HG03095 (cell line): ENCODE data around the gene SCTR.

Source experiments
- ATAC-seq: cut with Tn5 transposase; IDR thresholded peaks from one replicate; pipeline ENCODE4 v1.9.1; 2021; ENCODE audit warnings: moderate library complexity; ENCODE audit not compliant: unreplicated experiment

SCTR gene

DNA sequence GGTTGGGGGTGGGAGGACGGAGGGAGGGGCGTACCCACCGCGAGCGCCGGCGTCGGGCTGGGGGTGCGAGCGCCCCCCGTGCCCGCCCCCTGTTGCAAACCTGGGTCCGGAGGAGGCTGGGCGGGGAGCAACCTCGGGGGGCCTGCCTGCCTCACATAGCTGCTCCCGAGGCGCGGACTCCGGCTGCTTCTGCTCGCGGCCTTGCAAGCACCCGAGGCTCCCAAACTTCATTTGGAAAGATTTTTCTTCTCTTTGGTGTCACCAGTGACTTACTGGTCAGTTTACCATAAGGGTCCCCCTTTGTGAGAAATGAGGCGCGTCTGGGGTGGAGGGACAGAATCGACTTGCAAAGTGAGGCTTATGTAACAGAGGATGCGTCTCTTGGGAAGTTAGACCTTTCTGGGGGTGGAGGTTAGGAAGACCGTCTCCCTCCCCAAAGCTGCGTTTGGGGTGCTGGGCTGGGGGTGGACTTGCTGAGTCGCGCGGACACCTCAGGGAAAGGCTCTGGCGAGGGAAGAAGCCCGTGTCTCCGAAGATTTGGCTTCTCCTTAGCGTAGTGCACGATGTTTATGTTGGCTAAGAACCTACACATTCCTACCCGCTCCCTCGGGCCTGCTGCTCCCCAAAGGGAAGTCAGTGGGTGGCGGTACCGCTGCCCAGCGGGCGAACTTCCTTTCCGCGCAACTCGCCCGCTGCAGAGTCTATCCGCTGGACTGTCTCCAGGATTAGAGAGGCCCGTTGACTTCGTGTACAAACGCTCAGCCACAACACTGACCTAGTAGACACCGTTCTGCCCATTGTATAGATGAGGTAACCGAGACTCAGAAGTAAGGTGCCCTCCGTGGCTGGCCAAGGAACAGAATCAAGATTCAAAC lies 92.1 kb downstream of the SCTR start:
- no peak for ATAC-seq

GRCh38 chr2:119431155-119431975 lies 92.9 kb downstream of the SCTR start, which contains the start of gene TMEM37:
Gene TMEM37, plus strand, starts transcription at chr2:119431854. Its CDS starts 50 bp downstream, at chr2:119431904.
- ATAC-seq, result peak; percentile 65

DNA sequence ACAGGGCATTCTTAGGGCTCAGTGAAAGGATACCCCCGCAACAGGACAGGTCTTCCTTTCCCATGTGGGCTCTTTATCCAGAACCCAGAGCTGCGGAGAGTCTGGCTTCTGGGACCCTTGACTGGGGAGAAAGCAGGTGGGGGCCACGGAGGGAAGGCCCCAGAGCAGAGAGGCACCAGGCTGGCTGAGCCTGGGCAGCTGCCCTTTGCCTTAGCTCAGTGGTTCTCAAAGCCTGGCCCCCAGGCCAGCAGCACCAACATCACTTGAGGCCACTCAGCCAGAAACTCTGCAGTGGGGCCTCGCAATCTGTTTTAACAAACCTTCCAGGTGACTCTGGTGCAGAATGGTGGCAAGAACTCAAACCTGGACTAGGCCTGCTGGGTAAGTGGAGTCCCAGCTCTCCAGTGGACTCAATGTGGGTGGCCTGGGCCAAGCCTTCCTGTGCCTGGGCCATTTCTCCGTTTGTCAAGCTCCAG lies 94.2 kb downstream of the SCTR start:
- no peak for ATAC-seq

DNA sequence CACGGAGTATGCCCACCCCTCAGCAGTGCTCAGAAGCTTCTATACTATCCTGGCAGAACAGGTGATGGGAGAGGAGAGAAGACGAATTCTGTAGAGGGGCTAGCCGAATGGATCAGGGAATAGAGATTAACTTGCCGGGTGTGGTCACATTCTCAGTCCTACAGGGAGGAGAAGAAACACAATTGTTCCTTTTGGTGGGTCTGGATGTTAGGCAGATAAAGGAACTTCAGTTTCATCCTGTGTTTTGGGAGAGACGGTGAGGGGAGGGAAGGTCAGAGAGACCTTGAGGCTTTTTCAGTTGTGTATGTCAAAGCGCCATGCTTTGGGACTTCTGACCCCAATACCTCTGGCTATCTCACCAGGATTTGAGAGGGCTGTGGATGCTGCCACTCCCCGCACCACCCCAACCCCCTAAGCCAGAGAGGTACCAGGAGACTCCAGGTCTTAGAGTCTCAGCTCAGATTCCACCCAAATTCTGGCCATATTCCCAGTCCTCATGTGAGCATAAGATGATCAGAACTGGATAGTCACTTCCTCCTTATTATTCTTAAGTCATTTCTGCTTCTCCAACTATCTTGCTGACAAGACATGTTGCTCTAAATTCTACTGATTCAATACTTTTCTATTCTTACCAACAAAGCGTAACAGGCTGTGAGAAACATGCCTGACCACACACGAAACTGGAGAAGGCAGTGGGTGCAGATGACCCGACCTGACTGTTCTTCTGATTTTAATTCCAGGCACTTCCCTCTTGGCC lies 94.9 kb downstream of the SCTR start:
- ATAC-seq, result no peak

DNA sequence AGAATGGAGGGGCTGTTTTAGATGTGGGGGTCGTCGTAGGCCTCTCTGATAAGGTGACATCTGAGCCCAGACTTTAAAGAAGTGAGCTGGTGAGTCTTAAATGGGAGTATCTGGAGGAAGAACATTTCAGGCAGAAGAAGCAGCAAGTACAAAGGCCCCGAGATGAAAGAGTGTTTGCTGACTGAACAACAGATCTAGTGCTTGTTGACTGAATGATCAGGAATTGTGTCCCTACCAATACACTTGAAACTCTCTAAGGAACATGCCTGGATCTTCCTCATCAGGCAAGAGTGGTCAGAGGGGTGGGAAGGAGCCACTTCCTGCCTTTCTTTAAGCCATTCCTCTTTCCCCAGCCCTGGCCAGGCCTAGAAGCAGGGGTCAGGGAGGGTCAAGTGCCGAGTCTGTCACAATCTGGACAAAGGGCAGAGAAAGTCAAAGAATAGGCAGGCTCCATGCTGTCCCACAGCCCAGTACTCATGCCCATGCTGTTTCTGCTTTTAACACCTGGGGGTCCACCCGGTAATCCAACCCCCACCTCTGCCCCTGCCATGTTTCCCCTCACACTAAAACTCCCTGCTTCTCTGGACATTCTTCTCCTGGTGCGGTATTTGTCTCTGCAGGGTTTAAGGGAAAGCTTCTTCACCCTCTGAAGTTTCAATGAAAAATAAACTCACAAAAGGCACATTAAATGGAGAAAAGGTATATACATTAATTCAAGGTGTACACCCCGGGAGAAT lies 95.6 kb downstream of the SCTR start:
- no peak for ATAC-seq

GRCh38 chr2:119427756-119428155 lies 96.5 kb downstream of the SCTR start:
- no peak for ATAC-seq

- no peak for ATAC-seq
These were observed 97.4 kb downstream of the SCTR start for GRCh38 chr2:119426801-119427395.

- no peak for ATAC-seq
These were observed 97.9 kb downstream of the SCTR start for GRCh38 chr2:119426396-119426675.

- ATAC-seq, result no peak
These were observed 98.5 kb downstream of the SCTR start for GRCh38 chr2:119425620-119426395.

DNA sequence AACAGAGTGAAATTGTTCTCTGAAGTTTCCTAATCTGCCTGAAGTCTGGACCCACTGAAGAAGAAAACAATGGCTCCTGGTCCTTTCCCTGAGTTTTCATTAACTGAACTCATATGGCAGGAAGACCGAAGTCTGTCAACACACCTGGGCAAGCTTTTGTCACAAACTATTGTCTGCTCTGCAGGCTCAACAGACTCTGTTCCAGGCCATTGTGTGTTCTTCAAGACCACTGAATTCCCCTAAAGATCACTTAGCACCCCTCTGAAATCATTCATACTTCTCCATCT lies 99.2 kb downstream of the SCTR start:
- no peak for ATAC-seq

DNA sequence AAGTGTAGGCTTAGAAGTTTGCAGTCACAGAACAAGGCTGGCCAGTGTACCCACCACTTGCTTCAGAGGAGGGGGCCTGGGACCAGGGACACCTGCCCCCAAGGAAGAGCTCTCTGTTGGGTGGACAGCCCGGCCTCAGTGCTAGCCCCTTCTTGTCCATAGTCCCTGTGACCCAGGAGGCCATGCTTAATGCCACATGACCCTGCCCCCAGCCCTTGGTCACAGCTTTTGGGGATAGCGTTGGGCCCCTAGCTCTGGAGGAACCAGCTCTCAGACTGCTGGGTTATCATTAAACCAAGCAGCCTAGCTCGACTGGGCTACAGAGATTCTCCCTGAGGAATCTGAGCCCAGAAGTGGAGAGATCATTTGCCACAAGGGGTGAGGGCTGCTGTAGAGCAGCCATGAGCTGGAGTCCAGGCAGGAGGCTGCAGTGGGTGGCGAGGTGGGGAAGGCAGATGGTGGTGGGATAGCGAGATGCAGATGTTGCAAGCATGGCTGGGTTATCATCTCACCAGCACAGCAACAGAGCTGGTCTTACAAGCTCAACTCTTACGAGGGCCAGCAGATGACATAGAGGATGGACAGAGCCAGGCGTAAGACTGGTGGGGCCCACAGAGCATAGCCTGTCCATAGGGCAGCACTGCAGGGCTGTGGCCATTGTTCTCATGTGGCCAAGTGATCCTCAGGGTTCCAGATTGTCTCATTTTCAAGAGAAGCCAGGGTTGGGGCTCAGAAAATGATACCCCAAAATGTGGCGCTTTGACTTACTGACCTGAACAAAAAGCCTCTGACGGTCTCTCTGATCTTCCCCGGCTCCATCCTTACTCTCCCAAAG lies 99.8 kb downstream of the SCTR start:
- no peak for ATAC-seq

GRCh38 chr2:119423811-119424210 lies 100.5 kb downstream of the SCTR start:
- ATAC-seq, result no peak

- ATAC-seq, result no peak
These were observed 101.2 kb downstream of the SCTR start for GRCh38 chr2:119423108-119423444.

GRCh38 chr2:119422360-119423107 lies 101.7 kb downstream of the SCTR start:
- ATAC-seq, result no peak

- ATAC-seq, result no peak
These were observed 102.5 kb downstream of the SCTR start for GRCh38 chr2:119421741-119422140.

DNA sequence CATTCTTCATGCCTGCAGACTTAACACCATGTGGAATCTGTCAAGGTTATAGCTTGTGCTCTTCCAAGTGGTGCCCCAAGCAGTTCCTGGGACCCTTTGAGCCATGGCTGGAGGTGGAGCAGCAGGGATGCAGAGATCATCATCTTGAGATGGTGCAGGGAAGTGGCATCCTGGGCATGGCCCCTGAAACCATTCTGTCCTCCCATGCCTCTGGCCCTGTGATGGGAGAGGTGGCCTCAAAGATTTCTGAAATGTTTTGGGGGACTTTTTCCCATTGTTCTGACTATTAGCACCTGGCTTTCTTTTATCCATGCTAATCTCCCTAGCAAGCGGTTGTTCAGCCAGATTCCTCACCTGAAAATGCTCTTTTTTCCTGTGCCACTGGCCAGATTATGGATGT lies 103.0 kb downstream of the SCTR start:
- ATAC-seq, result no peak

DNA sequence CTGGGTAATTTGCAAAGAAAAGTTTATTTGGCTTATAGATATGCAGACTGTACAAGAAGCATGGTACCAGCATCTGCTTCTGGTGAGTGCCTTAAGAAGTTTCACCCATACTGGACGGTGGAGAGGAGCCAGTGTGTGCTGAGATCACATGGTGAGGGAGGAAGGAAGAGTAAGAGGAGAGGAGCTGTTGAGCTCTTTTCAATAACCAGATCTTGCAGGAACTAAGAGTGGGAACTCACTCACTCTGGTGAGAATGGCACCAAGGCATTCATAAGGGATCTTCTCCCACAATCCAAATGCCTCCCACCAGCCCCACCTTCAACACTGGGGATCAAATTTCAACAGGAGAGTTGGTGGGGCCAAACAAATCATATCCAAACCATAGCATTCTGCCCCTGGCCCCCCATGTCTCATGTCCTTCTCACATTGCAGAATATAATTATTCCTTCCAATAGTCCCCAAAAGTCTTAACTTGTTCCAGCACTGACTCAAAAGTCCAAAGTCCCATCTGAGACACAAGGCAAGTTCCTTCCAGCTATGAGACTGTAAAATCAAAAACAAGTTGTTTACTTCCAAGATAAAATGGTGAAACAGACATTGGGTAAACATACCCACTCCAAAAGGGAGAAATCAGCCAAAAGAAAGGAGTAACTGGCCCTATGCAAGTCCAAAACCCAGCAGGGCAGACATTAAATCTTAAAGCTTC lies 104.3 kb downstream of the SCTR start:
- no peak for ATAC-seq

- no peak for ATAC-seq
These were observed 105.2 kb downstream of the SCTR start for GRCh38 chr2:119419065-119419464.
